ENCODE results near the gene COPS8.

The COPS8 gene

DNA sequence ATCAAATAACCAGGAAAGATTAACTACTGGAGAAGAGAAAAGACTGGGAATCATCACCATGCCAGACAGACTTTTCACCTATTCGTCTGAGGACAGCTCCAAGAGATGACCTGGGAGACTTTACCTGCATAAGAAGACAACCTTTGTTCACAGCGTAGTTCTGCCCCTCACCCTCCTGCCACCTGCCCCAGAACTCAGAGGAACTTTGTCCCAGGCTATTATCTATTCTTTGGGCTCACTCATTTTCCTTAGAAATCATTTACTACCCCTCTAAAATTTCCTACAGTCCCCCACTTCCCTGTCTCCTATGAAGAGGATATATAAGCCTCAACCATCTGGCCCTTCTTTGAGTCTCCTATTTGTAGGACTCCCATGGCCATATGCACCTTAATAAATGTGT is 19.3 kb upstream of the COPS8 start:
- DNase-seq: no peak

DNA sequence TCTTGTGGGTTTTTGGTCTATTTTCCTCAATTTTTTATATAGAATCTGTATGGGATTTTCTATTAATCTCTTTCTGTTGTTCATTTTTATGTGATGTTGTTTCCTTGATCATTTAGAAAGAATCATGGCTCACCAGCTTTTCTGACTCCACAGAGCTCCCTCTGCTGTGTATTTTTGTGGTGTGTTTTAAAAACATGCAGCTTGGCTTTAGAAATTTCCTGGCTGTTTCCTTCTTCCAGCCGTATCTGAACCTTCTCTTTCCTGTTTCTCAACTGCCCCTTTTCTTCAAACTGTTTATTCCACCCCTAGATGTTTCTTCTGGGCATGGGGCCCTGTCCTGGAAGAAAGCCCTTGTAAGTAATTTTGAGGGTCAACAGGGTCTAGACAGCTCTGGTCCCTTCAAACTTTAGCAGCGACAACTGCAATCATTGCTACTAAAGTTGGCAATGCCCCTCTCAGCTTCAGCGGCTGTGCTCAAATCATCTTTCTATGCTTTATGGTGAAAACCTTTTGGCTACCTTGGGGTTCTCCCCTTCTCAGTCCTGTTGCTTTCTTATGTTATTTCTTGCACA is 17.6 kb upstream of the COPS8 start:
- DNase-seq: no peak

- peak; percentile 79 for DNase-seq
Observed at GRCh38 chr2:237072067-237072931, 13.4 kb upstream of the COPS8 start.

DNA sequence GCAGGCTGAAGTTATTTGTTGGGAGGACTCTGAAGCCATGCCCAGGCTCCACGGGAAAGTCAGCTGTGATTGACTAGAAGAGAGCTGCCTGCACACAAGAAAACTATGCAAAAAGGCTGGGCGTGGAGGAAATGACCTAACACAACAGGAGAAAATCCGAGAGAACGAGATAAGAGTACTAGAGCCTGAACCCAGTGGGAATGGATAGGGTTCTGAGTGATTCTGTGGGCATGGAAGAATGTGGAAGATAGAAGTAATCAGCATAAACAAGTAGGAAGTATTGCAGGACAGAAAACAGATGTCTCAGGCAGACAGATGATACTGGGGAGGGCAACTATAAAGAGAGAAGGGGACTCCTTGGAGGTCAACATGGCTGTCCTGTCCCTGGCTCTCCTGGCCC is 12.1 kb upstream of the COPS8 start:
- DNase-seq: no peak

- no peak for DNase-seq
Observed at GRCh38 chr2:237074211-237074993, 11.3 kb upstream of the COPS8 start.

DNA sequence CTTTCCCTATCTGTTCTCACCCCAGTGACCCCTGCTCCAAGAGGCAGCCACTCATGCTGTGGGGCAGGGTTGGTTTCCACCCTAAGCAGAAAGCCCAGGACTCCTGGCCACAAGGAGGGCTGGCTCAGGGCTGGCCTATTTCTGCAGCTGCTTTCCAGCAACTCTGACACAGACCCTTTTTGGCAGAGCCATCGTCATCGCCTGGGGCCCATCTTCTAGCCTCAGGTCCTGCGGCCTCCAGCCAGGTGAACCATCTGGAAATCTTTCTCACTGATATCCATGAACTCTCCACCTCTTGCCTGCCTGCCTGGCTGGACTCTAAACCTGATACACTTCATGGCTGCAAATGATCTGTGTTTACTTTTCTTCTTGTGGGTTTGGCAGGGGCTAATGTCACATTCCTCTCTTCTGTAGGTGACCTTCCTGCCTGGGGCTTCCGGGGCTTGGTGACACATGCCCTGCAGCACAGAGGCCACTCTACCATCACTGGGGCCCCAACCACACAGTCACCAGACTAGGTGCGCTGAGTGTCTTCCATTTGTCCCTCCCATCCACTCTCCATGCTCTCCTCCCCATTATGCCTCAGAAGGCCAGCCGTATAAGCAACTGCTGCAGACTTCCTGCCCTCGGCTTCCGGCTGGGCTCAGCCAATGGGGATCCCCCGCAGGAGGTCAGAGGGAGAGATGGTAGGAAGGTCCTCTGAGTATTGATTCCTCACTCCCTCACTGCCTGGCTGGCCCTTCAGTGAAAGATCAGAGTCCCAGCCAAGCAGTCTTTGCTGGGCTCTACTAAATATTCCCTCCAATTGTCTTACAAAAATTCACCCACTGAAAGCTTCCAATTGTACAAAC is 9.7 kb upstream of the COPS8 start:
- DNase-seq: no peak

DNA sequence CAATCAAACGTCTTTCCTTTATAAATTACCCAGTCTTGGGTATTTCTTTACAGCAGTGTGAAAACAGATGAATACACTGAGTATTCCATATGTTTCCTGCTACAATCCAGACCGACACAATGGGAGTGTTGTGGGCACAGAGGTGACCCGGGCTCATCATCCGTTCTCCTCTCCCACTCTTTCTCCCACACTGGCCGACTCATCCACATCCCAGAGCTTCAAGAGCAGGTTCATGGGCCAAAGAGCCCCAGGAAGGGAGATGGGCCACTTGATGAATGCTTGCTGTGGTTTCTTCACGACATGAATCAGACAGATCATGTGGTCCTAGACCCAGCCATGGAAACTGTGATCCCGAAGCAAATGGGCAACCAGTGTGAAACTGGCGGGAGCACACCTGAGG is 4.1 kb upstream of the COPS8 start:
- DNase-seq: no peak

- no peak for DNase-seq
Observed at GRCh38 chr2:237083026-237083425, 2.7 kb upstream of the COPS8 start.

DNA sequence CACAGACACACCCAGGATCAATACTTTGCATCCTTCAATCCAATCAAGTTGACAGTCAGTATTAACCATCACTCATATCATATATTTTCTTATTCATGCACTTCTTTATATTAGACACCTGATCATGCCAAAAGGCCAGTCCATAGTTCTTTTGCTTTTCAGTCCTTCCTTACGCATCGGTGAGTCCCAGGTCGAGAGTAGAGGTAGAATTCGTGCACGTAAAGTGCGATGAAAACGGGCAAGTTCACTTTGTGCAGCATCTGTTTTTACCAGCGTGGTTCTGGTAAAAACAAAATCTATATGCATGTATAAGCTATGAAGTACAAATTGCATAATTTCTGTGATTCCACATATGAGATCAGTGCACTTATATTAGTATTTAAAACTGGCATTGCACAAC is 1.2 kb upstream of the COPS8 start:
- DNase-seq: no peak

DNA sequence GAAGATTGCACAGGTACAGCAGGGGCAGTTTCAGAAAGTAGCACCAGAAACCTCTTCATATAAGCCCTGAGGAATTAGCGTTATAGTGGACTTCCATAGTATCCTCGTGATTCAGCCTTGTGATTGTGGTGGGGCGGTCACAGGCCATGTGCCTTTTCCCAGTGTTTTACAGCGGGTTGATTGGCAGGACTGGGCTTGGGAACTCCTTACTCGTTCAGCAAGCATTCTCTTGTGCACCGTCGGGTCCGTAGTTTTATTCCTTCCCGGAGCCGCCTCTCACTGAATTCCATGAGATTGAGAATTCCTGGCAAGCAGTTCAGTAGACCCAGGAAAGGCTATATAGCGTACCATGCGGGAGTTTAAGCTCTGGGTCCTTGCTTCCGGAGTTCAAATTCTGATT is 5.2 kb downstream of the COPS8 start:
- DNase-seq: no peak

- no peak for DNase-seq
Observed at GRCh38 chr2:237091779-237092436, 6.2 kb downstream of the COPS8 start.

DNA sequence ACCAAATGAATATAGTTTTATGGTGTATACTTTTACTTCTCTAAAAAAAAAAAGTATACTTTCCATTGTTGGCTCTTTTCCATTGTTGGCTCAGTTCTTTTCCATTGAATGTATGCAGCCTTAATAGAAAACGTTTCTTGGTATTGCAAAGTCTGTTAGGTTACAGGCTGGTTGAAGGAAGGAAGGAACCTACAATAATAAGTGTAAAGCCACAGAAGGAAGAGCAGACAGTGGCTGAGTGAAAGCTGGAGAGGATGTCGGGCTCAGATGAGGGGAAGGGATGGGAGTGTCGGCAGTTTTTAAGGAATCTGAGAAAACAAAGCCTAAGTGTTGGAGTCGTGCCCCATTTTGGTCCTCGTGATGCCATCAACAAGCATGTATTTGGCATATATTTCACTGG is 6.8 kb downstream of the COPS8 start:
- DNase-seq: no peak

DNA sequence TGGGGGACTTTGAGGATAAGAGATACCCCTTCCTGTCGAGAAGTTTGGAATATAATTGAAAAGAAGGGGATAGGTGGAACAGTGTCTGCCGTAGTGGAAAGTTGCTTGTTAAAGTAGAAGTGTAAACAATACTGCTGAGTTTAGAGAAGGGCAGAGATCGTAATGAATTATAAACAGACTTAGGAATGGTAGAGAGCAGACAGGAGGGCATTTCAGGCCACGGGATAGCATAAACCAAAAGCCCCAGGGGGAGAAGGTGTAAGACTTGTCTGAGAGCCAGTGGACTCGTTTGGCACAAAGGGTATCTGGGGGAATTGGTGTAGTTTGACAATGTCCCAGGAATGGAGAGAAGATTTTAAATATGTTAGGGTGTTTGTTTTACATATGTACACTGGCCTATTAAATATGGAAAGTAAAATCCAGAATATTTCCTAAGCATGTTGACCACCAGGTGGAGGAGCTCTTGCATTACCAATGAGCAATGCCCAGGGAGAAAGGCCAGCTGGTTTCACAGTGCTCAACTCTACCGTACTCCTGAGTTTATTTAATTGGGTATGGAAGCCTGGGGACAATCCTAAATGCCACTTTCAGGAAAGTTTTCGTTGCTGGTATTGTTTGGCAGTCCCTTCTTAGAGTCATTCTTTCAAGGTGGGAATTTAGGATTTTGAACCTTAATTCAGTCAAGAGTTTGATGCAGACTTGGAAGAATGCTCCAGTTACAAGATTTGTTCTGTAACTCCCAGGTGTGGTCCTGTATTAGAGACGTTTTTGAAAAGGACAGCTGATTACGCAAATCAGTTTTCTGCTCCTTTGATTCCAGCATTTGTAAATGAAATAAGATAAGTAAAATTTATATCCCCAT is 7.5 kb downstream of the COPS8 start:
- peak; percentile 68 for DNase-seq

GRCh38 chr2:237096201-237096600 is 10.5 kb downstream of the COPS8 start:
- no peak for DNase-seq

- DNase-seq: no peak
Observed at GRCh38 chr2:237096911-237097310, 11.2 kb downstream of the COPS8 start.

- no peak for DNase-seq
Observed at GRCh38 chr2:237097326-237097910, 11.7 kb downstream of the COPS8 start.

DNA sequence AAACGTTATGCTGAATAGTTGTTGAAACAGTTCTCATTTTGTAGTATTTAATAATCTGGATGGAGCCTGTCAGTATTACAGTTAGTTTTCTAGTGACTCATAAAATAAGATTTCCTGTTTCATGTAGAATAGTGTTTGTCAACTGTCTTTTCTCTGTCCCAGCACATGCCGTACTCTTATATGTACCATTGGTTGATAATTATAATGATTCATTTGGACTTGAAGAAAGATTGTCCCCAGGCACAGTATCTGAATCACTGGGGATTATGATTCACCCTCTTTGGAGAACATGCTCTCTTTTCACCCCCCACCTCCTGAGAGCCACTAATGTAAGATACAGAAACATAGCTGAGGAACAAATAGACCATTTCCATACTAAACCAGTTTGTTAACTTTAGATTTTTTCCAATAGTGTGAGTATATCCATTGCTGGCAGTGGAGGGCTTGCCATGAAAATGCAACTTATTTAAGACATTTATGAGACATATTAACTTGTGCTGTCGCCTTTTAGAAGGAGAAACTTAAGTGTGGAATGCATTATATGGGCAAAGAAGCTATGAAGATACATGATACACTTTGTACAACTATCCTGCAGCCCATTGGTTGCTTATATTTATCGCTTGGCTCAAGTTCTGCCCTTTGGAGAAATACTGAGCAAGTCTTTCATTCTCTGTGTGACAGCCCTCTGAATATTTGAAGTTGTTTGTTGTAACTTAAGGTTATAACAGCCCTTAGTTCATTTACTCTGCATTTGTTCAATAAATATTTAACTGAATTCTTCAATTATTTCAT is 12.4 kb downstream of the COPS8 start:
- no peak for DNase-seq

DNA sequence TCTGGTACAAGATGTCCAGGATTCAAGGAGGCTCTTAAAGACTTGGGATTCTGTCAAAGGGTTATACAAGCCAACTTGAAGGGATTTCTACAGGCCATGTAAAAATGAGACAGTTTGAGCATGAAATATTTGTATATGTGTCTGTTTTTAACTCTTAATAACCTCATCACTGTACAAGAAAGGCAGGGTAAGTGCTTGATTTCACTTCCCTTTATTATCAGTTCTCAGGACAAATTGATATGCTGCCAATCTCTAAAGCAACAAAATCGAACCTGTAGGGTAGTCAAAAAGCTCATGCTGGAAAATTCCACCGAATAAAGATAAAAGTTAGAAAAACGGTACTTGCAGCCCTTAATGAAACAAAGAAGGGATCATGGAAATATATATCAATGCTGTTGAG is 14.1 kb downstream of the COPS8 start:
- DNase-seq: no peak

GRCh38 chr2:237101118-237101979 is 15.7 kb downstream of the COPS8 start:
- no peak for DNase-seq
